HG02970 (cell line): ENCODE measurements around the gene RBM17.
"Not testable (repeated sequence)": the region's sequence is repeated elsewhere in the genome, so short reads cannot be mapped to it uniquely, and the experiment has no call there.

Source experiments
- ATAC-seq: cut with Tn5 transposase; IDR thresholded peaks from one replicate; pipeline ENCODE4 v1.9.1; 2021; ENCODE audit warnings: mild to moderate bottlenecking, moderate library complexity, moderate number of reproducible peaks; ENCODE audit not compliant: unreplicated experiment, low FRiP score

The RBM17 gene

DNA sequence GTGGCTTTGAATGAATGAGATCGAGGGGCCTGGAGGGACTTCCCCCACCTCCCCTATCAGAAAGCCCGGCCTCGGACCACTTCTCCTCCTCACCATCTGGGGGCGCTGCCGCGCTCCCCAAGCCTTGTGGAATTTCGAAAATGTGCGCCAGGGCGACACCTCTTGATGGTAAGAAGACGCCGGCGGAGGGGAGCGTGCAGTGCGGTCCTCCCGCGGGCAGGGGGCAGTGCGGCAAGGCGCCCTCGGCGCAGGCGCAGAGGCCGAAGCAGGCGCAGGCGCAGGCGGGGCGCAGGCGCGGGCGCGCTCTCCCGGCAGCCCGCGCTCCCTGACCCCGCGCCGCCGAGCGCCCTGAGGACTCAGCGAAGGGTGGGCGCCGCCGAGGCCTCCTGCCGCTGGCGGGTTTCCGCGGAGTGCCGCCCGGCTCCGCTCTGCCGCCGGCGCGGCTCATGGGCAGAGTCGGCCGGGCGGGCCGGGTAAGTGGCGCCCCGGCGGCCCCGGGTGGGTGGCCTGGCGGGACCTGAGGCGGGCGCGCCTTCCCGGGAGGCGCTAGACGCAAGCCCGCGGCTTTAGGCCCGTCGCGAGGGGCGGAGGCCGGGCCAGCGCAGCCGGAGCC lies at the start of gene RBM17:
RBM17 (plus strand) TSS at position 314 of the 613 bp plus-strand sequence. CDS start 8,032 bp downstream, outside the sequence.
- peak; percentile 95 for ATAC-seq

- ATAC-seq: no peak
Observed at GRCh38 chr10:6039711-6040110, 49.1 kb upstream of the RBM17 start.

- no peak for ATAC-seq
Observed at GRCh38 chr10:6040205-6040604, 48.6 kb upstream of the RBM17 start.

DNA sequence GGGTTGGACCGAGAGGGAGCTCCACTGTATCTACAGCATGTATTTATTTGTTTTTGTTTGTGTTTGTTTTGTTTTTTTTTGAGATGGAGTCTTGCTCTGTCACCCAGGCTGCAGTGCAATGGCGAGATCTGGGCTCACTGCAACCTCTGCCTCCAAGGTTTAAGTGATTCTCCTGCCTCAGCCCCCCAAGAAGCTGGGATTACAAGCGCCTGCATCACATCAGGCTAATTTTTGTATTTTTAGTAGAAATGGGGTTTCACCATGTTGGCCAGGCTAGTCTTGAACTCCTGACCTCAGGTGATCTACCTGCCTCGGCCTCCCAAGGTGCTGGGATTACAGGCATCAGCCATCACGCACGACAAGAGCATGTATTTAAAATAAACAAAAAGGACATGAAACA lies 45.5 kb upstream of the RBM17 start:
- ATAC-seq: not testable (repeated sequence)

GRCh38 chr10:6044060-6044459 lies 44.8 kb upstream of the RBM17 start:
- ATAC-seq: no peak

DNA sequence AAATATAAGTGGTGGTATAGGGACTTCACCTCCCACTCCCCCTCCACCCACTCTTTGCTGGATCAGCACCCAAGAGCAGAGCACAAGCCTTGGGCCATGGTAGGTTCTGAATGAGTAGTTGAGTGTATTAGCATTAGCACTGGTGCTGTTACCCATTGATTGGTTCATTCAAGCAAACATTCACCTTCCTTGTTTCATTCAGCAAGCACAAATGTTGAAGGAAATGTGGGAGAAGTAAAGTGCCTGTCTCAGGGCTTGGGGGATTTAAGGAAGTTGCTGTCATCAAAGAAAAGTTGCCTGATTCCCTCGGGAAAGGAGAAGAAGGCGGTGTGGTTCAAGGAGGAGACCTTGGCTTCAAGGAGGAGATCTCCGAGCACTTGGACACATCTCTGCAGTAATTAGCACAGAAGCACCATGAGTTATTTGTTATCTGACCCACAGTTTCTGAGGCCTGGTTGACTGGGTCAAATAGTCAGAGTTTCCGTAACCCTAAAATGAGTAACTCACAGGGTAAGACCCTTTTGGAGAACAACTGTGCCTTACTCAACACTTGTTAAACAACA lies 44.0 kb upstream of the RBM17 start:
- no peak for ATAC-seq

DNA sequence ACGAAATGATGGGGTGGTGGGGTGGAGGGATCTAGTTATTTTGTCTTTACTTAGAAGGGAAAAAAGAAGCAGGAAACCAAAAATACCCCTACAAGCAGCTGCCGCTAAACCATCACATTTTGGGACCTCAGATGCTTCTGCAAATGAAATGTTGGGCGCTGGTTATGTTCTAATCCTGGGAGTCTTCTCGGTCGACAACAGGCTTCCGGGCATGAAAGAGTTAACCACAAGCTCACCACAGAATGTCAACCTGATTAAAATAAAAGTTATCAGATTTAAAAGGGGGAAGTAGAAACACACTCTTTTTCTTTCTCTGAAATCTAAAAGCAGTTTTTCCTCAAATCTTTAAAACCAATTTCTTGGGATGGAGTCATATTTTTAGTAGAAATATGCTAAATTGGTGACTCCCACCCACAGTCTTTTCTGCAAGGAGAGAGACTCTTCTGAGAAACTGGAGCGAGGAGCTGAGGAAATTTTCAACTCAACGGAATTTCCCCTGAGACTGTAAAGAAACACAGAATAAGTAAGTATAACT lies 43.5 kb upstream of the RBM17 start:
- no peak for ATAC-seq

GRCh38 chr10:6045878-6046772 lies 42.7 kb upstream of the RBM17 start:
- ATAC-seq: no peak

DNA sequence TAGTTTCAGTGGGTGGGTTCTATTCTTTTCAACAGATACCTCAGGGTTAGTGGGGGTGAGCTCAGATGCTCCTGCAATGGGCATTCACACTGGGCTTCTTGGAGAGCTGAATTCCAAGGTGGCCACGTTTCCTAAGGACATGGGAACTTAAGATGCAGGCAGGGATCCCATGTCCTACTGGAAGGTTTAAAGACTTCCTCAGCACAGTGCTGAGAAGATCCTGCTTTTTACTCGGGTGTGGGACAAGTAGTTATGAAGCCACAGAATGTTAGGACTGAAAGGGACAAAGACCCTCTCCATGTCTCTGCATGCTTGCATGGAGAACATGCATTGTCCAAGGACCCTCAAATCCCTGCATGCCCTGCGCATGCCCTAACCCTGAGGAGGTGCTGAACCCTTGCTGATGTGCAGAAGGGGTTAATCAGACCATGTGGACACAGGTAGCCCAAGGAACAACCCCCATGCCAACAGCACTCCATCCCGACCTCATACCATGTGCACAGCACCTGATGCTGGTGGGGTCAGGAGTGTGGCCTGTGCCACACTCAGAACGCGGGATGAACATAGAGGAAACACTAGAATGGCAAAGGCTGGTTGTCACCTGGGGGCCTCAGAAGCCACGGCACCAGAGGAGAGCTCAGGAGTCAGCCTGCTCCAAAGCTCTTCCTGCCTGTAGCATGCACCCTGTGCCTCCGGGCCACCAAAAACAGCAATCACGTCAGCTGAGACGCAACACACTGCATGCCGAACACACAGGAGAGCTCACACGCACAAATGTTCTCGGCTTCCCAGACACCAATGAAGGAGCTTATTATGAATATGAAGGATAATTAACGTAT lies 41.8 kb upstream of the RBM17 start:
- no peak for ATAC-seq

- no peak for ATAC-seq
Observed at GRCh38 chr10:6047847-6048246, 41.0 kb upstream of the RBM17 start.

- no peak for ATAC-seq
Observed at GRCh38 chr10:6048281-6049030, 40.4 kb upstream of the RBM17 start.

GRCh38 chr10:6049031-6049400 lies 39.8 kb upstream of the RBM17 start:
- ATAC-seq: no peak

DNA sequence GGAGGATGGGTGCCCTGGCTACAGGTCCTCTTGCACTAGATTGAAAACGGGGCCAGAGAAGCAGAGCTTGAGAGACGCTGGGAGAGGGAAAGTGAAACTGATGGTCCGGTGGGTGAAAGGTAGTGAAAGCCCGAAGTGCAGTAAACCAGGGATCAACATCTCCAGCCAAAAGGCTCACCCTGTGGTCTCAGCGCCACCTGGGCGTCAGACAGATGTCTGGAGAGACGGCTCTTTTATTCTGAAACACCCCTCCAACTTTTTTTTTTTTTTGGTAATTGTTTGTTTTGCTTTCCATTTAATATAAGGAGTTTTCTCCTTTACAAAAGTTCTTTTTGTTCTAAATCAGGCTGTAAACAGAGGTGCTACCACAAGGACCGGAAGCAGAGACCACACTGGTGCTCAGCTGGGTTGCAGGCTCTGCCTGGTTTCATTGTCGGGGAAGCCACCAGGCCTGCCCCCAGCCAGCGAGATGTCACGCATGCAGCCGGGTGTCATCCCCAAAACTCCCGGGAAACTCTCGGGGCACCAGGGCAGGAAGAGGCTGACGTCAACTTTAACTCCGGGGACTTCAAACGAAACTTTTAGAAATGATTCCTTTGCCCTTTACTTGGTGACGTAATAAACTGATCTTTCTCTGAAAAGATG lies 37.9 kb upstream of the RBM17 start:
- ATAC-seq: peak; percentile 61

- ATAC-seq: no peak
Observed at GRCh38 chr10:6052247-6053221, 36.3 kb upstream of the RBM17 start.

GRCh38 chr10:6053303-6053702 lies 35.5 kb upstream of the RBM17 start:
- ATAC-seq: no peak

DNA sequence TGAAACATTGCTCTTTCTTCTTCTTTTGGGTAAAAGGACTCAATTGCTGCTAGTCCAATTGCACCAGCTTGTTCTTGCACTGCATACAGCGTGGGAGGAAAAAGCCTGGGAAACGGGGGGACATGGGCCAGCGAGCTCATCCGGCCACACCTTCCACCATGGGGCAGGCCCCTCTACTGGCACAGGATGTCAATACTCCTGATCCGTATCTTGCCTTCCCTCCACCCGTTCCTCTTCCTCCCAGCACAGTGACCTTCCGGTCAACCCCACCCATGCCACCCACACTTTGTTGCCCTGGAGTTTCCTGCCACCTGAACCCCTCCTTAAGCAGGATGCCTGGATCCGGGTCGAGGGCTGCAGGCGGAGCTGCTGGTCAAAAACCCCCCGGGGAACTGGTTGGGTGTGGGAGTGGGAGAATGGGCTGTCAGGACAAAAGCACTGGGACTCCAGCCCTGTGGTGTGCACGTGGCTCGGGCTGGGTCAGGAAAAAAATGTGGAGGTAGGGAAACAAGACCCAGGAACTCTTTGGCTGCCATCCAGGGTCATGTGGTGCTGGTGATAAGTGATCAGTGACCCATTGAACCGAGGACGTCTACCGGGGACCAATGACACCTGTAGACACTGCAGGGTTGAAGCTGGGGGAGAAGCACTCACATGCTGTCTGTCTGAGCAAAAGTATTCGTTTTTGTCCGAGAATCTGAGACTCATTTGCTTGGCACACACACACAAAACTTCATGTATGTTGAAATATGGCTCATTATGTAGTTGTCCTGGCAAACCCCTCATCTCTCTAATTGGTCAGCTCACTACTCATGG lies 34.8 kb upstream of the RBM17 start:
- no peak for ATAC-seq

DNA sequence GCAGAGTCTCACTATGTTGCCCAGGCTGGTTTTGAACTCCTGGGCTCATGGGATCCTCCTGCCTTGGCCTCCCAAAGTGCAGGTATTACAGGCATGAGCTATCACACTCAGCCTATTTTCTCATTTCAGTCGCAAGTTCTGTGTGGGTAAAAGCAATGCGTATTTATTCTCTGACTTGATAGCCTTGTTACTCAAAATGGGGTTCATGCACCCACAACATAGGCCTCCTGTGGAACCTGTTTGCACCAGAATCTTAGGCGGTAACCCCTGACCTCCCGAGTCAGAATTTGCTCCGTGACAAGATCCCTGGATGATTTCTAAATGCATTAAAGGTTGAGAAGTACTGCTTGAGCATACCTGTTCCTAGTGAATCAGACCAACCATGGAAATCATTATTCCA lies 34.0 kb upstream of the RBM17 start:
- no peak for ATAC-seq
